ENCODE results near the gene TRIM3.

TRIM3 gene

GRCh38 chr11:6480299-6480914 lies 6.7 kb upstream of the TRIM3 start:
- no peak for DNase-seq

GRCh38 chr11:6476571-6476970 lies 2.8 kb upstream of the TRIM3 start:
- no peak for DNase-seq

- peak; percentile 96 for DNase-seq
Observed at GRCh38 chr11:6475936-6476335, 2.2 kb upstream of the TRIM3 start.

GRCh38 chr11:6474806-6475500 lies 1.2 kb upstream of the TRIM3 start:
- DNase-seq = no peak

GRCh38 chr11:6474413-6474792 lies 662 bp upstream of the TRIM3 start:
- no peak for DNase-seq

- DNase-seq = no peak
Observed at GRCh38 chr11:6472934-6473333, 807 bp downstream of the TRIM3 start.

- no peak for DNase-seq
Observed at GRCh38 chr11:6469599-6469998, 4.1 kb downstream of the TRIM3 start.

GRCh38 chr11:6468712-6469495 lies 4.8 kb downstream of the TRIM3 start:
- peak; percentile 90 for DNase-seq

GRCh38 chr11:6459099-6459450 lies 14.7 kb downstream of the TRIM3 start:
- DNase-seq = no peak

GRCh38 chr11:6458352-6459098 lies 15.2 kb downstream of the TRIM3 start:
- no peak for DNase-seq

- DNase-seq = no peak
Observed at GRCh38 chr11:6457581-6458320, 16.0 kb downstream of the TRIM3 start.

- DNase-seq = no peak
Observed at GRCh38 chr11:6456361-6457073, 17.2 kb downstream of the TRIM3 start.

GRCh38 chr11:6455070-6455469 lies 18.7 kb downstream of the TRIM3 start:
- DNase-seq = peak; percentile 44

- no peak for DNase-seq
Observed at GRCh38 chr11:6453152-6453551, 20.6 kb downstream of the TRIM3 start.

- DNase-seq = no peak
Observed at GRCh38 chr11:6452219-6452618, 21.5 kb downstream of the TRIM3 start.

- DNase-seq = no peak
Observed at GRCh38 chr11:6448574-6448973, 25.2 kb downstream of the TRIM3 start.

GRCh38 chr11:6443269-6444003 lies 30.3 kb downstream of the TRIM3 start:
- DNase-seq = no peak

GRCh38 chr11:6442441-6442840 lies 31.3 kb downstream of the TRIM3 start:
- DNase-seq = no peak

- no peak for DNase-seq
Observed at GRCh38 chr11:6440906-6441358, 32.8 kb downstream of the TRIM3 start, which contains the start of gene HPX. Gene HPX, minus strand, starts transcription at chr11:6440987. Its CDS starts 24 bp downstream, at chr11:6440963.

- DNase-seq = peak; percentile 14
Observed at GRCh38 chr11:6438979-6439571, 34.7 kb downstream of the TRIM3 start.

- DNase-seq = no peak
Observed at GRCh38 chr11:6437993-6438392, 35.7 kb downstream of the TRIM3 start.
